Panc1 (cell line): ENCODE data around the gene MEGF8. TPM values are rescaled to one million over a fixed set of nuclear protein-coding genes. Genes with fewer than 3 reads are reported as not detected.

Experiments
- ATAC-seq: fragments of 200-7000 bp; cut with Tn5 transposase; 2 replicates; pipeline ENCODE4 v1.9.1; 2020; ENCODE audit warnings: mild to moderate bottlenecking, moderate library complexity
- BruUV-seq: library from RNA; stranded (reverse); fragments of 400-500 nt; replicated peaks from 2 replicates; lab custom pipeline; 2021; lab: Mats Ljungman, UMichigan
- CTCF ChIA-PET: fragments of 300-600 bp; sonication (Branson Sonifier 250); formaldehyde crosslinking; loops from one replicate; lab custom pipeline; 2022; ENCODE audit warnings: antibody characterized with exemption; lab: Charles Lee
- POLR2A ChIA-PET: fragments of 300-600 bp; sonication (Branson Sonifier 250); formaldehyde crosslinking; loops from one replicate; lab custom pipeline; 2022; ENCODE audit warnings: antibody characterized with exemption; lab: Charles Lee
- DNase-seq: peaks from one replicate; pipeline ENCODE4 v3.0.0-alpha.2; 2010; ENCODE audit warnings: low read depth, low spot score
- H3K27ac ChIP-seq: 2 replicates; pipeline ENCODE4 v1.5.1; 2011; ENCODE audit warnings: mild to moderate bottlenecking, low read length, inconsistent platforms
- H3K27me3 ChIP-seq: fragments of 200-500 bp; sonication (Bioruptor generic); 2 replicates; pipeline ENCODE4 v1.6.0; 2014; ENCODE audit warnings: low read length, inconsistent platforms; ENCODE audit not compliant: control insufficient read depth, insufficient read depth
- H3K36me3 ChIP-seq: fragments of 200-500 bp; sonication (Bioruptor generic); 2 replicates; pipeline ENCODE4 v1.5.1; 2014; ENCODE audit warnings: inconsistent platforms, mild to moderate bottlenecking, low read length, moderate library complexity; ENCODE audit not compliant: control insufficient read depth, insufficient read depth
- H3K4me1 ChIP-seq: 2 replicates; pipeline ENCODE4 v1.5.1; 2011; ENCODE audit warnings: inconsistent platforms, mild to moderate bottlenecking, low read length, moderate library complexity; ENCODE audit not compliant: control insufficient read depth, insufficient read depth
- H3K4me3 ChIP-seq, 2 experiments: 2 replicates each; pipeline ENCODE4 v1.5.1; 2011 to 2012; ENCODE audit warnings: low read depth in 2 of 2, low read length in 2 of 2, mild to moderate bottlenecking in 2 of 2, inconsistent platforms in 1 of 2, moderate library complexity in 1 of 2
- H3K9me3 ChIP-seq: fragments of 200-500 bp; sonication (Bioruptor generic); 2 replicates; pipeline ENCODE4 v1.5.1; 2014; ENCODE audit warnings: low read depth, mild to moderate bottlenecking, inconsistent platforms, low read length, moderate library complexity; ENCODE audit not compliant: control insufficient read depth, insufficient read depth
- CTCF ChIP-seq: fragments of 450-650 bp; IDR thresholded peaks from 2 replicates; pipeline ENCODE4 v1.5.1; 2017; ENCODE audit warnings: mild to moderate bottlenecking
- POLR2AphosphoS5 ChIP-seq: IDR thresholded peaks from 2 replicates; pipeline ENCODE4 v1.6.1; 2012; ENCODE audit warnings: mild to moderate bottlenecking, low read depth, low read length, moderate library complexity
- REST ChIP-seq, 2 experiments: IDR thresholded peaks; 2 replicates each; pipeline ENCODE4 v1.6.1; 2011 to 2012; ENCODE audit warnings: low read depth in 2 of 2, control low read depth in 1 of 2, low read length in 1 of 2, mild to moderate bottlenecking in 1 of 2, moderate library complexity in 1 of 2; ENCODE audit not compliant: insufficient read depth in 1 of 2
- SIN3A ChIP-seq: IDR thresholded peaks from 2 replicates; pipeline ENCODE4 v1.6.1; 2012; ENCODE audit warnings: low read depth, mild to moderate bottlenecking, low read length, moderate library complexity, borderline replicate concordance; ENCODE audit not compliant: insufficient read depth
- TCF7L2 ChIP-seq: IDR thresholded peaks from 2 replicates; pipeline ENCODE4 v1.6.1; 2011; ENCODE audit warnings: mild to moderate bottlenecking, low read depth, low read length, inconsistent platforms
- in situ Hi-C: cut with HindIII; loops from 2 replicates; pipeline ENCODE4 v1.10.0; 2016; ENCODE audit warnings: low sequenced_read_pairs, low pct_unique_long_range_greater_than_20kb
- intact Hi-C: fragments of 100-400 bp; cut with micrococcal nuclease; formaldehyde crosslinking; loops from one replicate; pipeline ENCODE4 v1.10.0; 2022; ENCODE audit not compliant: unreplicated experiment
- total RNA-seq: library from RNA; stranded (reverse); gene quantifications from one replicate; pipeline ENCODE4 v1.2.1, GENCODE V29; 2021; ENCODE audit not compliant: unreplicated experiment

MEGF8 gene
- total RNA-seq, 1 experiment from 2014 or later, result 14.2 TPM

- no TSS peak for BruUV-seq
- no peak for DNase-seq
- ATAC-seq, result no peak
- Histone ChIP-seq H3K4me1 (no peaks in the 10 kb centered on the region), H3K27me3 (no peaks in the 10 kb centered on the region), H3K4me3 (no peak overlapping the region), H3K27ac (no peak overlapping the region), H3K9me3 (no peaks in the 10 kb centered on the region), H3K36me3 (no peaks in the 10 kb centered on the region)
- in situ Hi-C loops, result no loop called here
- intact Hi-C loops, result no loop called here
- CTCF ChIA-PET, result interaction anchor here (0.7 kb wide), 1 partner anchor 65 kb away, joined by 3 read pairs; no protein-coding TSS in a partner anchor
- no peak for TF ChIP-seq TCF7L2
- TF ChIP-seq SIN3A, result no peak
- TF ChIP-seq POLR2AphosphoS5, result no peak
- TF ChIP-seq CTCF, result no peak
- no peak for TF ChIP-seq REST (IDR thresholded peaks at IDR 0.05; ENCODE audit: insufficient read depth in 1 of 2, low read depth in 2 of 2, low read length in 1 of 2)
- POLR2A ChIA-PET, result no interaction called here
These were observed 13.1 kb upstream of the MEGF8 start for GRCh38 chr19:42312370-42312769.

- intact Hi-C loops (no loop called here), in situ Hi-C loops (no loop called here)
- peak; percentile 78 for ATAC-seq
- H3K4me1 ChIP-seq, result no peaks in the 10 kb centered on the region
- H3K27ac ChIP-seq, result no peak within 1 kb of the TSS
- no peaks in the 10 kb centered on the region for H3K9me3 ChIP-seq
- no TSS peak for BruUV-seq
- H3K36me3 ChIP-seq, result no peaks in the 10 kb centered on the region
- no peaks in the 10 kb centered on the region for H3K27me3 ChIP-seq
- peak within 1 kb of the TSS; percentile 44 to 48 for H3K4me3 ChIP-seq
- ChIA-PET POLR2A (interaction anchor here (0.5 kb wide), 1 partner anchor 8 kb away, joined by 9 read pairs; no protein-coding TSS in a partner anchor), CTCF (no interaction called here)
- DNase-seq, result no peak
- TF ChIP-seq REST (IDR thresholded peaks at IDR 0.05; ENCODE audit: insufficient read depth in 1 of 2, low read depth in 2 of 2, low read length in 1 of 2) (peak; percentile 85 to 92), CTCF (no peak; the same call in 1 of the 2 replicates), POLR2AphosphoS5 (no peak), TCF7L2 (no peak), SIN3A (0 out of 2 replicates have a peak, but pooled peaks have one; percentile 33)
These were observed 12.2 kb upstream of the MEGF8 start, which contains the start of gene TMEM145 for GRCh38 chr19:42313096-42313839. TMEM145 (plus strand) TSS chr19:42313309; CDS start chr19:42313377, 68 bp downstream.
